HUES6 (cell line): ENCODE results near the gene CA9.

ENCODE experiments used
- H3K27ac ChIP-seq: 2 replicates; pipeline ENCODE4 v1.7.0; 2013; ENCODE audit warnings: low read depth, mild to moderate bottlenecking, low read length, inconsistent platforms
- H3K27me3 ChIP-seq: 2 replicates; pipeline ENCODE4 v1.6.1; 2013; ENCODE audit warnings: low read length; ENCODE audit not compliant: control insufficient read depth, insufficient read depth
- H3K36me3 ChIP-seq: 2 replicates; pipeline ENCODE4 v1.6.1; 2013; ENCODE audit warnings: low read length; ENCODE audit not compliant: control insufficient read depth, insufficient read depth
- H3K4me1 ChIP-seq: 2 replicates; pipeline ENCODE4 v1.6.1; 2013; ENCODE audit warnings: low read length; ENCODE audit not compliant: control insufficient read depth, insufficient read depth
- H3K4me3 ChIP-seq: 2 replicates; pipeline ENCODE4 v1.5.1; 2013; ENCODE audit warnings: low read depth, low read length
- H3K9ac ChIP-seq: one replicate; pipeline ENCODE4 v1.6.1; 2013; ENCODE audit warnings: mild to moderate bottlenecking, low read length
- H3K9me3 ChIP-seq: 2 replicates; pipeline ENCODE4 v1.6.1; 2013; ENCODE audit warnings: low read depth, low read length; ENCODE audit not compliant: control insufficient read depth, insufficient read depth

CA9 gene

GRCh38 chr9:35653611-35654010 lies 20.1 kb upstream of the CA9 start:
- H3K27ac ChIP-seq = no peak overlapping the region
- H3K36me3 ChIP-seq = no peaks in the 10 kb centered on the region
- H3K4me1 ChIP-seq = peaks cover 16% of the 10 kb centered on the region
- no peak overlapping the region for H3K4me3 ChIP-seq
- H3K9ac ChIP-seq = no peak overlapping the region
- no peaks in the 10 kb centered on the region for H3K9me3 ChIP-seq
- H3K27me3 ChIP-seq = peaks cover 9% of the 10 kb centered on the region; the same call in 1 of the 2 replicates

- H3K27me3 ChIP-seq = 0 out of 2 replicates have a peak, but pooled peaks cover 9% of the 10 kb centered on the region
- no peak overlapping the region for H3K27ac ChIP-seq
- H3K9me3 ChIP-seq = no peaks in the 10 kb centered on the region
- no peak overlapping the region for H3K9ac ChIP-seq
- peaks cover 11% of the 10 kb centered on the region for H3K36me3 ChIP-seq
- peaks cover 7% of the 10 kb centered on the region; the same call in 1 of the 2 replicates for H3K4me1 ChIP-seq
- H3K4me3 ChIP-seq = no peak overlapping the region
Observed at GRCh38 chr9:35656348-35656747, 17.4 kb upstream of the CA9 start.

GRCh38 chr9:35656831-35657545 lies 16.7 kb upstream of the CA9 start:
- H3K27ac ChIP-seq = no peak overlapping the region
- H3K27me3 ChIP-seq = 0 out of 2 replicates have a peak, but pooled peaks cover 9% of the 10 kb centered on the region
- H3K4me3 ChIP-seq = peak overlapping the region; percentile 66
- peak overlapping the region; percentile 55 for H3K9ac ChIP-seq
- H3K36me3 ChIP-seq = peaks cover 15% of the 10 kb centered on the region
- peaks cover 7% of the 10 kb centered on the region; the same call in 1 of the 2 replicates for H3K4me1 ChIP-seq
- H3K9me3 ChIP-seq = no peaks in the 10 kb centered on the region

GRCh38 chr9:35657546-35658136 lies 16.1 kb upstream of the CA9 start, which contains the start of gene RMRP:
Gene RMRP (minus strand): TSS chr9:35658019.
- Histone ChIP-seq H3K27ac (peak within 1 kb of the TSS; percentile 99), H3K9ac (peak within 1 kb of the TSS; percentile 93), H3K36me3 (peaks cover 22% of the 10 kb centered on the region), H3K9me3 (no peaks in the 10 kb centered on the region), H3K4me1 (peaks cover 7% of the 10 kb centered on the region; the same call in 1 of the 2 replicates), H3K4me3 (peak within 1 kb of the TSS; percentile 89), H3K27me3 (0 out of 2 replicates have a peak, but pooled peaks cover 9% of the 10 kb centered on the region)

GRCh38 chr9:35658137-35658967 lies 15.4 kb upstream of the CA9 start, which contains the start of gene CCDC107:
Gene CCDC107 (plus strand): TSS chr9:35658292. CDS start chr9:35658380, 88 bp downstream.
- no peaks in the 10 kb centered on the region for H3K9me3 ChIP-seq
- peaks cover 29% of the 10 kb centered on the region for H3K36me3 ChIP-seq
- H3K27ac ChIP-seq = peak within 1 kb of the TSS; percentile 99
- H3K4me3 ChIP-seq = peak within 1 kb of the TSS; percentile 89
- H3K27me3 ChIP-seq = 0 out of 2 replicates have a peak, but pooled peaks cover 9% of the 10 kb centered on the region
- H3K4me1 ChIP-seq = peaks cover 7% of the 10 kb centered on the region; the same call in 1 of the 2 replicates
- peak within 1 kb of the TSS; percentile 93 for H3K9ac ChIP-seq

GRCh38 chr9:35658968-35659220 lies 14.8 kb upstream of the CA9 start:
- no peak overlapping the region for H3K27ac ChIP-seq
- H3K9ac ChIP-seq = peak overlapping the region; percentile 93
- peak overlapping the region; percentile 89 for H3K4me3 ChIP-seq
- H3K4me1 ChIP-seq = peaks cover 7% of the 10 kb centered on the region; the same call in 1 of the 2 replicates
- H3K9me3 ChIP-seq = no peaks in the 10 kb centered on the region
- H3K36me3 ChIP-seq = peaks cover 31% of the 10 kb centered on the region
- 0 out of 2 replicates have a peak, but pooled peaks cover 9% of the 10 kb centered on the region for H3K27me3 ChIP-seq

- H3K27me3 ChIP-seq = 0 out of 2 replicates have a peak, but pooled peaks cover 9% of the 10 kb centered on the region
- no peak overlapping the region for H3K9ac ChIP-seq
- no peak overlapping the region for H3K27ac ChIP-seq
- peak overlapping the region; percentile 89 for H3K4me3 ChIP-seq
- H3K4me1 ChIP-seq = peaks cover 7% of the 10 kb centered on the region; the same call in 1 of the 2 replicates
- H3K36me3 ChIP-seq = peaks cover 31% of the 10 kb centered on the region
- no peaks in the 10 kb centered on the region for H3K9me3 ChIP-seq
Observed at GRCh38 chr9:35659340-35659739, 14.4 kb upstream of the CA9 start.

GRCh38 chr9:35660966-35661415 lies 12.7 kb upstream of the CA9 start:
- Histone ChIP-seq H3K36me3 (peaks cover 31% of the 10 kb centered on the region), H3K9me3 (no peaks in the 10 kb centered on the region), H3K4me1 (peaks cover 10% of the 10 kb centered on the region), H3K27ac (peak overlapping the region; percentile 24; the same call in 1 of the 2 replicates), H3K27me3 (0 out of 2 replicates have a peak, but pooled peaks cover 9% of the 10 kb centered on the region), H3K4me3 (no peak overlapping the region), H3K9ac (peak overlapping the region; percentile 53)

GRCh38 chr9:35661756-35662350 lies 11.9 kb upstream of the CA9 start:
- Histone ChIP-seq H3K9ac (no peak overlapping the region), H3K4me1 (peaks cover 10% of the 10 kb centered on the region), H3K4me3 (no peak overlapping the region), H3K27ac (no peak overlapping the region), H3K9me3 (no peaks in the 10 kb centered on the region), H3K36me3 (peaks cover 31% of the 10 kb centered on the region), H3K27me3 (0 out of 2 replicates have a peak, but pooled peaks cover under 1% of the 10 kb centered on the region)

GRCh38 chr9:35662437-35662836 lies 11.3 kb upstream of the CA9 start:
- Histone ChIP-seq H3K27ac (no peak overlapping the region), H3K4me3 (no peak overlapping the region), H3K27me3 (no peaks in the 10 kb centered on the region), H3K4me1 (peaks cover 10% of the 10 kb centered on the region), H3K9me3 (no peaks in the 10 kb centered on the region), H3K9ac (no peak overlapping the region), H3K36me3 (peaks cover 31% of the 10 kb centered on the region)
